Heart right ventricle (tissue), 16 donors: ENCODE data around the gene CCDC112. TPM values are rescaled to one million over a fixed set of nuclear protein-coding genes. Genes with fewer than 3 reads are reported as not detected.
A peak's percentile ranks its signal among the peaks of the same experiment; 100 is the strongest.
"Not testable (repeated sequence)": the region's sequence is repeated elsewhere in the genome, so short reads cannot be mapped to it uniquely, and the experiment has no call there.

Experiments
- ATAC-seq, 8 donors: fragments of 200-7000 bp; cut with Tn5 transposase; one replicate each; pipeline ENCODE4 v1.9.1; 2020; ENCODE audit warnings: mild to moderate bottlenecking in 8 of 8, moderate library complexity in 8 of 8, moderate number of reproducible peaks in 1 of 8
- DNase-seq, 2 donors: peaks; one replicate each; pipeline ENCODE4 v3.0.0-alpha.2; 2020
- H3K27ac ChIP-seq, 10 donors: fragments of 200-600 bp; sonication (generic) in 2 of 10; one replicate each; pipeline versions ENCODE4 v1.5.0 to v1.8.0; 2020 to 2022; ENCODE audit warnings: mild to moderate bottlenecking in 3 of 10
- H3K27me3 ChIP-seq, 7 donors: fragments of 200-600 bp; one replicate each; pipeline ENCODE4 v1.8.0; 2021 to 2022; ENCODE audit warnings: mild to moderate bottlenecking in 2 of 7
- H3K36me3 ChIP-seq, 9 donors: fragments of 200-600 bp; sonication (generic) in 1 of 9; one replicate each; pipeline versions ENCODE4 v1.5.0 to v1.8.0; 2020 to 2022; ENCODE audit warnings: mild to moderate bottlenecking in 2 of 9
- H3K4me1 ChIP-seq, 9 donors: fragments of 200-600 bp; sonication (generic) in 1 of 9; one replicate each; pipeline versions ENCODE4 v1.5.0 to v1.8.0; 2020 to 2022; ENCODE audit warnings: mild to moderate bottlenecking in 4 of 9
- H3K4me3 ChIP-seq, 10 donors: fragments of 200-600 bp; sonication (generic) in 2 of 10; one replicate each; pipeline versions ENCODE4 v1.5.0 to v1.8.0; 2020 to 2022; ENCODE audit warnings: mild to moderate bottlenecking in 7 of 10, moderate library complexity in 2 of 10
- H3K9me3 ChIP-seq, 11 donors: fragments of 200-600 bp in 10 of 11; sonication (generic) in 2 of 11; one replicate each; pipeline versions ENCODE4 v1.5.0 to v1.8.0; 2013 to 2022; ENCODE audit warnings: mild to moderate bottlenecking in 2 of 11, control low read depth in 1 of 11, moderate library complexity in 1 of 11
- WGBS, 2 donors: extraction: QIAGEN DNeasy Blood & Tissue Kit; methylation state at CpG; one replicate each; pipeline ENCODE4 v1.1.7; 2013; ENCODE audit warnings: inconsistent platforms in 1 of 2; 5-methylcytosine and 5-hydroxymethylcytosine counted together
- intact Hi-C, 10 donors: fragments of 100-400 bp; cut with DNase I; formaldehyde crosslinking; loops; one replicate each; pipeline versions ENCODE4 v1.11.1 to v1.14.2; 2022
- polyA plus RNA-seq, 2 donors: library from polyadenylated mRNA; stranded (reverse); fragments of 200-250 nt; gene quantifications; one replicate each; pipeline ENCODE4 v1.2.3, GENCODE V29; 2013
- total RNA-seq, 10 donors: library from RNA; stranded (reverse); fragmentation: NEBNext Ultra II Directional in 3 of 10; extraction: Animal tissue kit (Norgen Biotek cat#: 25700) in 3 of 10; gene quantifications; one replicate each; pipeline versions ENCODE4 v1.2.1 to v1.2.4, GENCODE V29; 2021 to 2023
- TF ChIP-seq, protein P1 (sequence below), 9 donors: fragments of 200-600 bp; sonication (generic) in 2 of 9; IDR thresholded peaks; one replicate each; pipeline versions ENCODE4 v1.5.0 to v1.8.0; 2021 to 2022; ENCODE audit warnings: antibody characterized with exemption in 9 of 9, mild to moderate bottlenecking in 5 of 9, moderate library complexity in 1 of 9
- donor health status: Arrhythmogenic right ventricular cardiomyopathy.
- donor health status: ischemic (EF 13 %, LVEDD 7.1; RV severe dilation, severe dysfunction).
- donor health status: healthy with polysubstance abuse.
- donor health status: DM: no; HTN: yes; CAD: no.
- donor health status: DM: no; HTN: no; CAD: no.
- donor health status: ischemic (EF 25% LVEDD 6.9; RV normal size, moderate dysfunction).
- donor health status: ischemic (EF 25% LVEDD 5.7; RV mildly dilated, moderate dysfunction).
- donor health status: healthy.
- donor health status: DM: yes; HTN: yes; CAD: no.
- donor health status: Ischemic cardiomyopathy.
- donor health status: ischemic (EF 35%, LVEDD 5.7; RV mildly dilated, moderate dysfunction).
- donor health status: nonischemic (EF 11% LVEDD 7.7; RV severe dilation, severe dysfunction).
- donor health status: DM: yes; HTN: yes; CAD: no.
- donor health status: PGD.
- donor health status: ischemic (EF 29% LVEDD 5.4; RV normal size, mild dysfunction).
- donor health status: nonischemic (EF 23%, LVEDD 6.1; RV moderate dilation, normal function).

The CCDC112 gene
- total and polyA plus RNA-seq, 12 donors: 3.0 to 10.8 (median 4.8) TPM

DNA sequence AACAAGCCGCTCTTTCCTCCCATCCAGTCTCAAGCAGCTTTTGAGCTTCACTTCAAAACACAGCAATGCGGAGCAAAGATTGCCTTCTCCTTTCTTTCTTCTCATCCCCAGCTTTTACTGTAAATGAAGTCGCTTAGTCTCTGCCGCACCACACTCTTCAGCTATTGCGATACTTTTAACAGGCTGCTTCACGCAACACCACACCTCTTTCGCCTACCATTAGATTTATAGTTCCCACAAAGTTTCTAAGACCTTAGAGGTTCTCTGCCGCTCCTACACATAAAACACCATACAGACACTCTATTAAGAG, 34.5 kb downstream of the CCDC112 start:
- Histone ChIP-seq H3K4me3 (peak overlapping the region; percentile 67 to 98 (median 90)), H3K9me3 (no peaks in the 10 kb centered on the region), H3K4me1 (peaks cover 0 to 45% (median 25%) of the 10 kb centered on the region in 9 donors), H3K36me3 (peaks cover 0 to 16% (median 0%) of the 10 kb centered on the region in 9 donors), H3K27me3 (no peaks in the 10 kb centered on the region), H3K27ac (peak overlapping the region in 7 of 10 donors; percentile 79 to 93 (median 87))
- 3 to 6% methylated on average over 8 of the region's 8 CpGs for whole genome bisulfite sequencing, 2 donors
- DNase-seq (no peak), ATAC-seq (peak in 3 of 8 donors; percentile 4 to 14 (median 12))
- TF ChIP-seq, protein P1, sequence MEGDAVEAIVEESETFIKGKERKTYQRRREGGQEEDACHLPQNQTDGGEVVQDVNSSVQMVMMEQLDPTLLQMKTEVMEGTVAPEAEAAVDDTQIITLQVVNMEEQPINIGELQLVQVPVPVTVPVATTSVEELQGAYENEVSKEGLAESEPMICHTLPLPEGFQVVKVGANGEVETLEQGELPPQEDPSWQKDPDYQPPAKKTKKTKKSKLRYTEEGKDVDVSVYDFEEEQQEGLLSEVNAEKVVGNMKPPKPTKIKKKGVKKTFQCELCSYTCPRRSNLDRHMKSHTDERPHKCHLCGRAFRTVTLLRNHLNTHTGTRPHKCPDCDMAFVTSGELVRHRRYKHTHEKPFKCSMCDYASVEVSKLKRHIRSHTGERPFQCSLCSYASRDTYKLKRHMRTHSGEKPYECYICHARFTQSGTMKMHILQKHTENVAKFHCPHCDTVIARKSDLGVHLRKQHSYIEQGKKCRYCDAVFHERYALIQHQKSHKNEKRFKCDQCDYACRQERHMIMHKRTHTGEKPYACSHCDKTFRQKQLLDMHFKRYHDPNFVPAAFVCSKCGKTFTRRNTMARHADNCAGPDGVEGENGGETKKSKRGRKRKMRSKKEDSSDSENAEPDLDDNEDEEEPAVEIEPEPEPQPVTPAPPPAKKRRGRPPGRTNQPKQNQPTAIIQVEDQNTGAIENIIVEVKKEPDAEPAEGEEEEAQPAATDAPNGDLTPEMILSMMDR (IDR thresholded peaks at IDR 0.05): no peak
- intact Hi-C loops: no loop called here

DNA sequence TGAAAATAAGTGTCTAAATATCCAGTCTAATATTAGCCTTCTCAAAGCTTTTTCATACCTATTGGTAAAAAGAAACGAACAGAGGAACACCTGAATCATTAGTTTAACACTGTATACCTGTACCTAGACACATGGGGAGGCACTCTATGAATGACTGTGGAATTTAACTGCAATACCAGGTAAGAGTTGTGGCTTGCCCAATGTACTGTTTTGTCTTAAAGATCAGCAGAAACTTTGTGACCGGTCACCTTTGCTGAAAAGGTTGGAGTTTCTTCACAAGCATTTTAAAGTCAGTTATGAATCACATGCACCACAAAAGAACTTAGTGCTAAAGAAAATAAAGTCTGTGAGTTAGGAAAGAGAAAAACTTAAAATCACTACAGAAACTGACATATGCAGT, 36.2 kb downstream of the CCDC112 start:
- peaks cover 0 to 6% (median 0%) of the 10 kb centered on the region in 9 donors for H3K36me3 ChIP-seq
- no peak overlapping the region for H3K4me3 ChIP-seq
- TF ChIP-seq, protein P1 (IDR thresholded peaks at IDR 0.05): no peak
- H3K9me3 ChIP-seq: no peaks in the 10 kb centered on the region
- no peak for DNase-seq
- ATAC-seq: no peak
- H3K27ac ChIP-seq: no peak overlapping the region
- no peaks in the 10 kb centered on the region for H3K27me3 ChIP-seq
- intact Hi-C loops: no loop called here
- H3K4me1 ChIP-seq: peaks cover 0 to 45% (median 25%) of the 10 kb centered on the region in 9 donors
- WGBS, 2 donors: 90 to 95% methylated on average over 2 of the region's 2 CpGs

DNA sequence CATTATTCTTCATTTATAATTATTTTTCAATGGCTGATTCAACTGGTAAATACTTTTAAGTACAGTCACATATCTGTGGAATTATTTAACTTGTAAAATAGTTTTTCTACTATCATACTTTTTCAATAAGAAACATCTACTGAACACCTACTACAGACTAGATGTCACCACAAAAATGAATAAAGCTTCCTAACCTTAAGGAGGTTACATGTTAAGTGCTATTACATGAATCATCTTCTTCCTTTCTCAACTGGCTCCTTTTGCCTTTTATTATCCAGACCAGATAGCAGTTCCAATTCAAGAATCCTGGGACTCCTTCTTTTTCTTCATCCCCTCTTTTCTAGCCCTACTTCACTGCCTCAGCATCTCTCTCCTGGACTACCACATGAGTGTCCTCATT, 38.5 kb downstream of the CCDC112 start:
- Histone ChIP-seq H3K36me3 (peaks cover 0 to 6% (median 0%) of the 10 kb centered on the region in 9 donors), H3K4me3 (no peak overlapping the region), H3K9me3 (no peaks in the 10 kb centered on the region), H3K27me3 (no peaks in the 10 kb centered on the region), H3K4me1 (peaks cover 0 to 48% (median 27%) of the 10 kb centered on the region in 9 donors), H3K27ac (no peak overlapping the region)
- TF ChIP-seq, protein P1 (IDR thresholded peaks at IDR 0.05): no peak
- intact Hi-C loops: no loop called here
- no peak for DNase-seq
- ATAC-seq: no peak

DNA sequence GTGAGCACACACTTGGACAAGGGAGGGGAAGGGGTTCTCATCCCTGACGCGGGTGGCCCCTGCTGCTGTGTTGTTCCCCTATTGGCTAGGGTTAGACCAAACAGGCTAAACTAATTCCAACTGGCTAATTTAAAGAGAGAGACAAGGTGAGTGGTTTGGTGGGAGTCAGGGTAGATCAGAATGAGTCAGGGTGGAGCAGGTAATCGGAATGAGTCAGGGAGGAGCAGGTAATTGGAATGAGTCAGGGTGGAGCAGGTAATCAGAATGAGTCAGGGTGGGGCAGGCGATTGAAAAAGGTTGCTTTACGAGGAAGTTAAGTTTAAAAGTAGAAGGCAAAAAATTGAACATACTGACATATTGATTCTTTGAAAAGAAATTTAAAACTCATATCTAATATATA, 47.1 kb downstream of the CCDC112 start:
- H3K4me1 ChIP-seq: peaks cover 0 to 21% (median 6%) of the 10 kb centered on the region in 9 donors
- not testable (repeated sequence) for ATAC-seq
- WGBS, 2 donors: 73 to 81% methylated on average over 5 of the region's 5 CpGs

DNA sequence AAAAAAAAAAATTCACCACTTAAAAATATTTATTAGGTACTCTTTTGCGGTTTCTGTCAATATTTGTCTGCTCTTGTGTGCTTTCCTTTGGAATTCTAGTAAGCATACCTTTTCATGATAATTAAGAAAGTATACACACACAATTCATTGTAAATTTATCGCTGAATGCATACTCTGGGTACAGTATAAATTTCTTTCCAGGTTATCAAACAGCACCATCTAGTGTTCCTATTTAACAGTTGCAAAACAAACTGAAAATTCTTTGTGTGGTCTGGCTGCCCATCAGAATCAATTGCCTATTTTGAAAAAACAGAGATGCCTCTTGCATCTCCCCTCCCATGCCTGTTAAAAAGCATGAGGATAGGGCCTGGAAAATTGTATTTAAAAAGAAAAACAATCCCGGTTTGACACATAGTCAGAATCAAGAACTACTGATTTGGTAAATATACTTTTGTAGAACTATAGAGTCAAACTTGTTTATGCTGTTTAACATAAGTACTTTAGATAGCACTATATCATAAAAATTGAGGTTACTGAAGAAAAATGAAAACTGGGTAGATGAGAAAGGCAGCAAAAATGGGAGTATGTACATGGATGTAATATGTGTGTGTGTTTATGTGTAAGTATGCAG, 50.0 kb downstream of the CCDC112 start:
- H3K36me3 ChIP-seq: peaks cover 0 to 25% (median 4%) of the 10 kb centered on the region in 9 donors
- intact Hi-C loops: loop anchor here in 9 of 10 donors (5.0 to 10.0 kb wide), 4 partner anchors 149 to 1634 kb away; no protein-coding TSS in a partner anchor
- TF ChIP-seq, protein P1 (IDR thresholded peaks at IDR 0.05): peak; percentile 59 to 80 (median 68)
- peak in 1 of 8 donors; percentile 54 for ATAC-seq
- H3K4me3 ChIP-seq: no peak overlapping the region
- H3K4me1 ChIP-seq: peaks cover 0 to 24% (median 11%) of the 10 kb centered on the region in 9 donors
- H3K9me3 ChIP-seq: no peaks in the 10 kb centered on the region
- H3K27ac ChIP-seq: no peak overlapping the region
- H3K27me3 ChIP-seq: no peaks in the 10 kb centered on the region
- no peak for DNase-seq
- 29 to 52% methylated on average over 3 of the region's 3 CpGs for WGBS, 2 donors

More for the DNA sequence above, 47.1 kb downstream of the CCDC112 start:
- H3K4me3 ChIP-seq, H3K27me3 ChIP-seq, H3K27ac ChIP-seq, H3K9me3 ChIP-seq, DNase-seq: not testable (repeated sequence)
- intact Hi-C loops: loop anchor here in 9 of 10 donors (5.0 to 10.0 kb wide), 4 partner anchors 152 to 1637 kb away; no protein-coding TSS in a partner anchor
- H3K36me3 ChIP-seq: peaks cover 0 to 25% (median 4%) of the 10 kb centered on the region in 9 donors
